Progenitor cell of endocrine pancreas (in vitro differentiated cells): ENCODE results near the gene CASK. TPM values are rescaled to one million over a fixed set of nuclear protein-coding genes. Genes with fewer than 3 reads are reported as not detected.

Experiments used
- DNase-seq: peaks from one replicate; pipeline ENCODE4 v3.0.0; 2021; ENCODE audit warnings: low spot score; ENCODE audit not compliant: unreplicated experiment
- H3K27ac Mint-ChIP-seq: 2 replicates; pipeline ENCODE4 v1.8.0; 2021; ENCODE audit warnings: mild to moderate bottlenecking, moderate library complexity, mixed read lengths
- H3K27me3 Mint-ChIP-seq: 2 replicates; pipeline ENCODE4 v1.8.0; 2021; ENCODE audit warnings: mixed read lengths
- H3K36me3 Mint-ChIP-seq: 2 replicates; pipeline ENCODE4 v1.8.0; 2022; ENCODE audit warnings: mixed read lengths; ENCODE audit not compliant: insufficient read depth
- H3K4me1 Mint-ChIP-seq: 2 replicates; pipeline ENCODE4 v1.8.0; 2021; ENCODE audit warnings: low read depth, mixed read lengths
- H3K4me3 Mint-ChIP-seq: 2 replicates; pipeline ENCODE4 v1.8.0; 2021; ENCODE audit warnings: low read depth, mild to moderate bottlenecking, moderate library complexity, mixed read lengths
- H3K9me3 Mint-ChIP-seq: 2 replicates; pipeline ENCODE4 v1.8.0; 2021; ENCODE audit warnings: low read depth, mixed read lengths
- total RNA-seq: library from RNA; stranded (reverse); gene quantifications from 2 replicates; pipeline ENCODE4 v1.2.1, GENCODE V29; 2021
- TF ChIP-seq, protein P1 (sequence below): fragments of 200-600 bp; sonication (generic); IDR thresholded peaks from one replicate; pipeline ENCODE4 v1.5.0; 2021; ENCODE audit warnings: antibody characterized with exemption, mild to moderate bottlenecking; ENCODE audit not compliant: unreplicated experiment

The CASK gene
- total RNA-seq, 1 donor from 2014 or later: 68.3 TPM

GRCh38 chrX:41543668-41544067 lies 379.7 kb downstream of the CASK start:
- TF ChIP-seq, protein P1, sequence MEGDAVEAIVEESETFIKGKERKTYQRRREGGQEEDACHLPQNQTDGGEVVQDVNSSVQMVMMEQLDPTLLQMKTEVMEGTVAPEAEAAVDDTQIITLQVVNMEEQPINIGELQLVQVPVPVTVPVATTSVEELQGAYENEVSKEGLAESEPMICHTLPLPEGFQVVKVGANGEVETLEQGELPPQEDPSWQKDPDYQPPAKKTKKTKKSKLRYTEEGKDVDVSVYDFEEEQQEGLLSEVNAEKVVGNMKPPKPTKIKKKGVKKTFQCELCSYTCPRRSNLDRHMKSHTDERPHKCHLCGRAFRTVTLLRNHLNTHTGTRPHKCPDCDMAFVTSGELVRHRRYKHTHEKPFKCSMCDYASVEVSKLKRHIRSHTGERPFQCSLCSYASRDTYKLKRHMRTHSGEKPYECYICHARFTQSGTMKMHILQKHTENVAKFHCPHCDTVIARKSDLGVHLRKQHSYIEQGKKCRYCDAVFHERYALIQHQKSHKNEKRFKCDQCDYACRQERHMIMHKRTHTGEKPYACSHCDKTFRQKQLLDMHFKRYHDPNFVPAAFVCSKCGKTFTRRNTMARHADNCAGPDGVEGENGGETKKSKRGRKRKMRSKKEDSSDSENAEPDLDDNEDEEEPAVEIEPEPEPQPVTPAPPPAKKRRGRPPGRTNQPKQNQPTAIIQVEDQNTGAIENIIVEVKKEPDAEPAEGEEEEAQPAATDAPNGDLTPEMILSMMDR: no peak
- H3K27ac Mint-ChIP-seq: no peak overlapping the region

DNA sequence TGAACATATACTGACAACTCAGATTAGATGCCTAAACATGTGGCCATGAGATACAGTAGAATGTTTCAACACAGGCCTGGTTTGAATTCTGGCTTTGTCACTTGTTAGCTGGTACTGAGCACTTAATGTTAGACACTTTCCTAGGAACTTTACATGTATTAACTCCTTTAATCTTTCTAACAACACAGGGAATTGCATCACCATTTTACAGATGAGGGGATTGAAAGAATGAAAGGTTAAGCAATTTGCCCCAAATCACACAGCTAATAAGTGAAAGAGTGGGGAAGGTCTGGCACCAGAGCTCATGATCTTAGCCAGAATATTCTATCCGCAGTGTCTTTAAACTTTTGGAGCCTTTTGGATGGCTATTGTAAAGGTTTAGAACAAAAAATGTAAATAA lies 380.3 kb downstream of the CASK start:
- H3K4me1 Mint-ChIP-seq: no peaks in the 10 kb centered on the region
- H3K9me3 Mint-ChIP-seq: peaks cover 13% of the 10 kb centered on the region
- no peaks in the 10 kb centered on the region for H3K27me3 Mint-ChIP-seq
- no peak for DNase-seq
- no peak overlapping the region for H3K4me3 Mint-ChIP-seq
- H3K27ac Mint-ChIP-seq: no peak overlapping the region
- TF ChIP-seq, protein P1: no peak
- H3K36me3 Mint-ChIP-seq: peaks cover 5% of the 10 kb centered on the region

More at GRCh38 chrX:41543668-41544067, 379.7 kb downstream of the CASK start:
- Mint-ChIP-seq H3K27me3 (no peaks in the 10 kb centered on the region), H3K4me1 (peaks cover 3% of the 10 kb centered on the region), H3K4me3 (no peak overlapping the region), H3K36me3 (peaks cover 5% of the 10 kb centered on the region), H3K9me3 (peaks cover 18% of the 10 kb centered on the region)
- DNase-seq: no peak

DNA sequence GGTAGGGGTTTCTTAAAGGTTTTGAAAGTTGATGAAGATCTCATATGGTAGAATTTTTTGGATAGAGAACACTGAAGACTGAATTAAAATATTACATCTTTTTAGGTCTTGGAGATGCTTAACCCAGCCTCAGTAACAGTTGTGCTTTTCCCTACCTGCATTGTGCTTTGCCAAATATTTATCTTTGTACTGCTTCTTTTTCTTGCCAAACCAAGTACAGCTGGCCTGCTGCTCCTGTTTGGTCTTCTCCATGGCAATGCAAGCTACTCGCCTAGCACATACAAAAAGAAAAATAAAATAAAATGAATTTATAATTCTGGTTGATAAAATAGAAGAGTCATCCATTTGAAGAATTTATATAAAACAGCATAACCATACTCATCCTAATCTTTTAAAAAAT lies 380.8 kb downstream of the CASK start:
- no peak for DNase-seq
- Mint-ChIP-seq H3K27ac (no peak overlapping the region), H3K36me3 (peaks cover 5% of the 10 kb centered on the region), H3K4me3 (no peak overlapping the region), H3K4me1 (no peaks in the 10 kb centered on the region), H3K27me3 (no peaks in the 10 kb centered on the region), H3K9me3 (peaks cover 13% of the 10 kb centered on the region)
- TF ChIP-seq, protein P1: no peak

- H3K9me3 Mint-ChIP-seq: peaks cover 11% of the 10 kb centered on the region
- TF ChIP-seq, protein P1: no peak
Measured at GRCh38 chrX:41542135-41542534, 381.2 kb downstream of the CASK start.

GRCh38 chrX:41541386-41541785 lies 382.0 kb downstream of the CASK start:
- no peak for DNase-seq
- Mint-ChIP-seq H3K4me3 (no peak overlapping the region), H3K36me3 (peaks cover 5% of the 10 kb centered on the region), H3K27ac (no peak overlapping the region), H3K27me3 (no peaks in the 10 kb centered on the region), H3K4me1 (no peaks in the 10 kb centered on the region), H3K9me3 (peaks cover 10% of the 10 kb centered on the region)
- TF ChIP-seq, protein P1: no peak

More at GRCh38 chrX:41542135-41542534, 381.2 kb downstream of the CASK start:
- H3K27ac Mint-ChIP-seq: no peak overlapping the region
- DNase-seq: no peak
- H3K4me1 Mint-ChIP-seq: no peaks in the 10 kb centered on the region
- no peaks in the 10 kb centered on the region for H3K27me3 Mint-ChIP-seq
- no peak overlapping the region for H3K4me3 Mint-ChIP-seq
- peaks cover 5% of the 10 kb centered on the region for H3K36me3 Mint-ChIP-seq
